HS-27A (cell line): ENCODE results near the gene LMOD3.

Source experiments
- DNase-seq: peaks from one replicate; pipeline ENCODE4 v3.0.0-alpha.2; 2012; ENCODE audit warnings: low read depth, missing footprints

Gene LMOD3

GRCh38 chr3:69091389-69092029 lies 30.9 kb downstream of the LMOD3 start:
- DNase-seq = no peak

- no peak for DNase-seq
Observed at GRCh38 chr3:69090021-69090420, 32.4 kb downstream of the LMOD3 start.

GRCh38 chr3:69088063-69088462 lies 34.3 kb downstream of the LMOD3 start:
- DNase-seq = no peak

GRCh38 chr3:69087030-69087791 lies 35.2 kb downstream of the LMOD3 start:
- DNase-seq = no peak

- peak; percentile 85 for DNase-seq
Observed at GRCh38 chr3:69085833-69086722, 36.3 kb downstream of the LMOD3 start.

GRCh38 chr3:69085168-69085832 lies 37.1 kb downstream of the LMOD3 start:
- DNase-seq = no peak

- DNase-seq = peak; percentile 73
Observed at GRCh38 chr3:69084326-69085167, 37.8 kb downstream of the LMOD3 start, which contains the start of gene ARL6IP5. ARL6IP5 (plus strand) TSS chr3:69084937; CDS start chr3:69085048, 111 bp downstream.

GRCh38 chr3:69082805-69083204 lies 39.6 kb downstream of the LMOD3 start:
- peak; percentile 56 for DNase-seq

GRCh38 chr3:69082361-69082760 lies 40.0 kb downstream of the LMOD3 start:
- DNase-seq = no peak

- DNase-seq = peak; percentile 55
Observed at GRCh38 chr3:69081583-69082262, 40.7 kb downstream of the LMOD3 start.

- DNase-seq = peak; percentile 57
Observed at GRCh38 chr3:69080233-69080920, 42.0 kb downstream of the LMOD3 start, which contains the start of gene UBA3. UBA3 (minus strand) TSS chr3:69080365; CDS start chr3:69080353, 12 bp downstream.

GRCh38 chr3:69079269-69080159 lies 42.9 kb downstream of the LMOD3 start:
- no peak for DNase-seq

GRCh38 chr3:69072928-69073327 lies 49.5 kb downstream of the LMOD3 start:
- DNase-seq = no peak

GRCh38 chr3:69066121-69066520 lies 56.3 kb downstream of the LMOD3 start:
- no peak for DNase-seq

GRCh38 chr3:69065318-69065964 lies 57.0 kb downstream of the LMOD3 start:
- no peak for DNase-seq

GRCh38 chr3:69063636-69064035 lies 58.8 kb downstream of the LMOD3 start:
- no peak for DNase-seq

- DNase-seq = no peak
Observed at GRCh38 chr3:69059688-69060087, 62.7 kb downstream of the LMOD3 start.

GRCh38 chr3:69058947-69059224 lies 63.5 kb downstream of the LMOD3 start:
- DNase-seq = no peak
